Spleen (tissue), 11 donors: ENCODE results near the gene ELAVL3. TPM values are rescaled to one million over a fixed set of nuclear protein-coding genes. Genes with fewer than 3 reads are reported as not detected.

ENCODE experiments used
- DNase-seq: peaks from one replicate; pipeline ENCODE4 v3.0.0-alpha.2; 2020
- H3K27ac ChIP-seq, 8 donors: fragments of 200-600 bp; sonication (generic) in 7 of 8; 1 replicate in 4 of 8; 2 replicates in 4 of 8; pipeline versions ENCODE4 v1.5.0 to v1.8.0; 2016 to 2021; ENCODE audit warnings: inconsistent platforms in 4 of 8, mild to moderate bottlenecking in 4 of 8, moderate library complexity in 1 of 8
- H3K27me3 ChIP-seq, 7 donors: fragments of 200-600 bp; sonication (generic) in 6 of 7; replicated peaks in 1 of 7; 1 replicate in 4 of 7; 2 replicates in 3 of 7; pipeline versions ENCODE4 v1.5.0 to v1.8.0; 2016 to 2021; ENCODE audit warnings: inconsistent platforms in 3 of 7, mild to moderate bottlenecking in 1 of 7
- H3K36me3 ChIP-seq, 6 donors: fragments of 200-600 bp; sonication (generic) in 5 of 6; 1 replicate in 4 of 6; 2 replicates in 2 of 6; pipeline versions ENCODE4 v1.5.0 to v1.8.0; 2016 to 2021; ENCODE audit warnings: inconsistent platforms in 2 of 6
- H3K4me1 ChIP-seq, 6 donors: fragments of 200-600 bp; sonication (generic) in 5 of 6; 1 replicate in 3 of 6; 2 replicates in 3 of 6; pipeline versions ENCODE4 v1.5.0 to v1.8.0; 2016 to 2021; ENCODE audit warnings: inconsistent platforms in 3 of 6
- H3K4me3 ChIP-seq, 8 donors: fragments of 200-600 bp; sonication (generic) in 7 of 8; 1 replicate in 4 of 8; 2 replicates in 4 of 8; pipeline versions ENCODE4 v1.5.0 to v1.8.0; 2016 to 2021; ENCODE audit warnings: inconsistent platforms in 4 of 8, mild to moderate bottlenecking in 4 of 8, moderate library complexity in 2 of 8
- H3K9me3 ChIP-seq, 8 donors: fragments of 200-600 bp; sonication (generic) in 7 of 8; 1 replicate in 4 of 8; 2 replicates in 4 of 8; pipeline versions ENCODE4 v1.5.0 to v1.8.0; 2016 to 2021; ENCODE audit warnings: inconsistent platforms in 4 of 8
- POLR2A ChIP-seq, 3 donors: fragments of 450-650 bp; IDR thresholded peaks; one replicate each; pipeline ENCODE4 v1.5.1; 2017; ENCODE audit warnings: antibody characterized with exemption in 3 of 3, mild to moderate bottlenecking in 1 of 3
- POLR2AphosphoS5 ChIP-seq, 3 donors: sonication (generic); formaldehyde crosslinking; IDR thresholded peaks; one replicate each; pipeline ENCODE4 v1.5.1; 2017; ENCODE audit warnings: antibody characterized with exemption in 3 of 3
- WGBS, 5 donors: extraction: QIAGEN DNeasy Blood & Tissue Kit in 3 of 5; methylation state at CpG; one replicate each; pipeline versions ENCODE4 v1.1.5 to v1.1.7; 2013 to 2018; 5-methylcytosine and 5-hydroxymethylcytosine counted together
- intact Hi-C: fragments of 100-400 bp; cut with DNase I; formaldehyde crosslinking; loops from one replicate; pipeline ENCODE4 v1.15.0; 2023; ENCODE audit warnings: low total_unique reads
- polyA plus RNA-seq, 3 donors: library from polyadenylated mRNA; stranded (reverse); fragments of 200-250 nt; gene quantifications; one replicate each; pipeline ENCODE4 v1.2.1, GENCODE V29; 2013
- total RNA-seq, 7 donors: library from RNA; depleted of rRNA in 3 of 7; stranded (reverse); fragments of >200 nt in 3 of 7; fragmentation: NEBNext Ultra II Directional in 4 of 7; extraction: Animal tissue kit (Norgen Biotek cat#: 25700) in 4 of 7; gene quantifications; one replicate each; pipeline versions ENCODE4 v1.1.0 to v1.2.1, GENCODE V29; 2016 to 2021
- TF ChIP-seq, protein P1 (sequence below), 11 experiments: fragments of 200-600 bp in 7 of 11; fragments of 450-650 bp in 4 of 11; sonication (generic) in 4 of 11; IDR thresholded peaks in 8 of 11; conservative IDR thresholded peaks in 3 of 11; 1 replicate in 7 of 11; 2 replicates in 4 of 11; pipeline versions ENCODE4 v1.4.0 to v1.8.0; 2016 to 2021; ENCODE audit warnings: antibody characterized with exemption in 11 of 11, inconsistent platforms in 4 of 11, mild to moderate bottlenecking in 1 of 11
- donor health status: healthy with polysubstance abuse.
- donor health status: DM: no; HTN: no; CAD: no; lungs with moderate emphysema.
- donor health status: DM: no; HTN: no; CAD: no.
- donor health status: Bipolar disorder and iron deficiency.
- donor health status: healthy.
- donor health status: DM: no; HTN: no; CAD: no.
- donor health status: DM: yes; HTN: yes; CAD: no.

ELAVL3 gene
- total and polyA plus RNA-seq, 10 donors, result 0.02 TPM; not detected in 9

DNA sequence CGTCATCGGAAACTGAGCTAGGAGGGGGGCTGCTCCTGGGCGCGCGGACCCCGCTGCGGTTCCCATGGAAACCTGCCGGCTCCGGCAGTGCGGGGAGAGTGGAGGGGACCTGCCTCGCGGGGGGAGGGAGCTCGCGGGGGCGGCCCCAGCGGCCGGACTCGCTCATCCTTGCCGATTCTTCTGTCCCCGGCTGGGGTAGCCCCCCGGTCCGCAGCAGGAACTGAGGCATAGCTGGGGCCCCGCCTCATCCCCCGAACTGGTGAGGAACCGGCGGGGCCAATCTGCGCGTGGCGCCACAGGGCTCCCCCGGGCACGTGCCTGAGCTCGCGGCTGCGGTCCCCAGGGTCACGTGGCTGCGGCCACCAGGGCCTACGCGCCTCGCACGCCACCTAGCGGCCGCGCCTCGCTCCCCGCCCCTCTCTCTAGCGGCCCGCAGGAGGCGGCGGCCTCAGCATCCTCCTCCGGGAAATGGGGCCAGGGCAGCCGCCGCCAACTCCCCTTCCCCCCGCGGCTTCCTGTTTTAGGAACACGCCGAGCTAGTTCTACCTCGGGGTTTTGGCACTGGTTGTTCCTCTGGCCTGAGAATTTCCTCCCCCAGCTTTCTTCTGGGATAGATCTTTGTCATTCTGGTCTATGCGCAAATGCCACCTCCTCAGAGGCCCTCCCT lies 1.7 kb upstream of the ELAVL3 start:
- intact Hi-C loops, result no loop called here
- Histone ChIP-seq H3K27ac (peak overlapping the region in 3 of 8 donors; percentile 1 to 27 (median 22)), H3K4me1 (peaks cover 14 to 51% (median 44%) of the 10 kb centered on the region in 6 donors), H3K36me3 (peaks cover 0 to 46% (median 18%) of the 10 kb centered on the region in 6 donors), H3K4me3 (peak overlapping the region in 7 of 8 donors; percentile 16 to 68 (median 38)), H3K9me3 (no peaks in the 10 kb centered on the region), H3K27me3 (peaks cover 11 to 65% (median 45%) of the 10 kb centered on the region in 7 donors)
- peak; percentile 97 for DNase-seq
- 1 to 4% (median 1%) methylated on average over 7 to 58 of the region's 58 CpGs for WGBS, 5 donors
- TF ChIP-seq, protein P1, sequence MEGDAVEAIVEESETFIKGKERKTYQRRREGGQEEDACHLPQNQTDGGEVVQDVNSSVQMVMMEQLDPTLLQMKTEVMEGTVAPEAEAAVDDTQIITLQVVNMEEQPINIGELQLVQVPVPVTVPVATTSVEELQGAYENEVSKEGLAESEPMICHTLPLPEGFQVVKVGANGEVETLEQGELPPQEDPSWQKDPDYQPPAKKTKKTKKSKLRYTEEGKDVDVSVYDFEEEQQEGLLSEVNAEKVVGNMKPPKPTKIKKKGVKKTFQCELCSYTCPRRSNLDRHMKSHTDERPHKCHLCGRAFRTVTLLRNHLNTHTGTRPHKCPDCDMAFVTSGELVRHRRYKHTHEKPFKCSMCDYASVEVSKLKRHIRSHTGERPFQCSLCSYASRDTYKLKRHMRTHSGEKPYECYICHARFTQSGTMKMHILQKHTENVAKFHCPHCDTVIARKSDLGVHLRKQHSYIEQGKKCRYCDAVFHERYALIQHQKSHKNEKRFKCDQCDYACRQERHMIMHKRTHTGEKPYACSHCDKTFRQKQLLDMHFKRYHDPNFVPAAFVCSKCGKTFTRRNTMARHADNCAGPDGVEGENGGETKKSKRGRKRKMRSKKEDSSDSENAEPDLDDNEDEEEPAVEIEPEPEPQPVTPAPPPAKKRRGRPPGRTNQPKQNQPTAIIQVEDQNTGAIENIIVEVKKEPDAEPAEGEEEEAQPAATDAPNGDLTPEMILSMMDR (IDR thresholded peaks at IDR 0.05 in 8 of 11, conservative IDR thresholded peaks at IDR 0.05 in 3 of 11), result peak; percentile 92 to 99 (median 98)
- TF ChIP-seq POLR2A (IDR thresholded peaks at IDR 0.05) (no peak), POLR2AphosphoS5 (IDR thresholded peaks at IDR 0.05) (peak; percentile 72 to 86 (median 79))

GRCh38 chr19:11481534-11482383 lies 913 bp upstream of the ELAVL3 start:
- 4 to 11% (median 5%) methylated on average over 26 to 50 of the region's 50 CpGs for WGBS, 5 donors
- H3K4me1 ChIP-seq, result peaks cover 14 to 51% (median 44%) of the 10 kb centered on the region in 6 donors
- peak in 1 of 3 donors; percentile 6 for TF ChIP-seq POLR2AphosphoS5 (IDR thresholded peaks at IDR 0.05)
- no peak for TF ChIP-seq POLR2A (IDR thresholded peaks at IDR 0.05)
- intact Hi-C loops, result no loop called here
- H3K27me3 ChIP-seq, result peaks cover 11 to 65% (median 45%) of the 10 kb centered on the region in 7 donors
- H3K36me3 ChIP-seq, result peaks cover 0 to 38% (median 10%) of the 10 kb centered on the region in 6 donors
- peak; percentile 84 for DNase-seq
- H3K9me3 ChIP-seq, result no peaks in the 10 kb centered on the region
- H3K27ac ChIP-seq, result peak overlapping the region in 2 of 8 donors; percentile 1 to 22
- H3K4me3 ChIP-seq, result peak overlapping the region in 7 of 8 donors; percentile 16 to 68 (median 38)

DNA sequence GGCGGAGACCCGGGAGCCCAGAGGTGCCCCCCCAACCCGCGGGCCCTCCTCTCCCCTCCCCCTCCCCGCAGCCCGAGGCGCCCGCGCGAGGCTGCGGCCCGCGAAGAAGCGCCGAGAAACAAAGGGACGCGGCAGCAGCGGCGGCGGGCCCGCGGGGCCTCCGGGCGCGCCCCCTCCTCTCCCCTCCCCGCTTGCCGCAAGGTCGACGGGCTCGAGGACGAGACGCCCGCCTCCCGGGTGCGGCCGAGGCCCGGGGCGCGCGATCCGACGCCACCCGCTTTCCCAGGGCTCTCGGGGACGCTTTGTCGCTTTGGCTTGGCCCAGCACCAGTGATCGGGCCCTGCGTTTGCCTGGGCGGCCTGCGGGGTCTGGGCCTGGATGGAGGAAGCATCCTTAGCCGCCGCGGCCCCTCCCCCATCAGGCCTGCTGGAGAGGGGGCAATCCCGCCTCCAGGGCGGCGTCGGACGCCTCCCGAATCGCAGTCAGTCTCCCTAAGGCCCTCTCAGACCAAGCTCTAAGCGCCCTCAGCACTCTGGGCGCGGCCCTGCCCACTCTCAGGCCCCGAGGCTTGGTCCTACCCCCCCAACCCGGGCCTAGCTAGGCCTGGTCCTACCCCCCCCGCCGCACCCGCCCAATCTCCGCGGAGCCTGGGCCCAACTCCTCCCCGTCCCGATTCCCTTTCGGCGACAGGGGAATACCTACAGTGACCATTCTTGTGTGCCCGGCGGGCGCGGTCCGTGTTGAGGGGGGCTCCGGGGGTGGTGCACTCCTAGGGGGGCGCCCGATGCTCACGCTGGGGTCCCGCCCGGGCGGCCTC lies 740 bp downstream of the ELAVL3 start:
- Histone ChIP-seq H3K27ac (no peak overlapping the region), H3K4me1 (peaks cover 14 to 51% (median 44%) of the 10 kb centered on the region in 6 donors), H3K36me3 (peaks cover 0 to 23% (median 5%) of the 10 kb centered on the region in 6 donors), H3K9me3 (no peaks in the 10 kb centered on the region), H3K4me3 (peak overlapping the region in 4 of 8 donors; percentile 2 to 45 (median 14)), H3K27me3 (peaks cover 11 to 65% (median 45%) of the 10 kb centered on the region in 7 donors)
- intact Hi-C loops, result no loop called here
- TF ChIP-seq, protein P1 (IDR thresholded peaks at IDR 0.05 in 8 of 11, conservative IDR thresholded peaks at IDR 0.05 in 3 of 11), result no peak
- TF ChIP-seq POLR2AphosphoS5 (IDR thresholded peaks at IDR 0.05) (no peak), POLR2A (IDR thresholded peaks at IDR 0.05) (no peak)
- WGBS, 5 donors, result 8 to 31% (median 13%) methylated on average over 14 to 86 of the region's 86 CpGs
- DNase-seq, result no peak
